Endothelial cell of umbilical vein (primary cell): ENCODE results near the gene GXYLT2. TPM values are rescaled to one million over a fixed set of nuclear protein-coding genes. Genes with fewer than 3 reads are reported as not detected.

Source experiments
- BruUV-seq: library from RNA; stranded (reverse); fragments of 400-500 nt; replicated peaks from 2 replicates; lab custom pipeline; 2021; lab: Mats Ljungman, UMichigan
- CTCF ChIA-PET: fragments of 300-600, 350-600 bp; sonication (Branson Sonifier 250); formaldehyde crosslinking; loops from one replicate; lab custom pipeline; 2021; ENCODE audit warnings: antibody characterized with exemption, inconsistent platforms; lab: Charles Lee
- POLR2A ChIA-PET: fragments of 300-600, 350-600 bp; sonication (Branson Sonifier 250); formaldehyde crosslinking; loops from one replicate; lab custom pipeline; 2021; ENCODE audit warnings: antibody characterized with exemption, inconsistent platforms; lab: Charles Lee
- DNase-seq: peaks from one replicate; pipeline ENCODE4 v3.0.0-alpha.2; 2011; ENCODE audit warnings: low read depth, low spot score
- FAIRE-seq: peaks from 2 replicates; lab custom pipeline; 2011; peaks lifted over from hg19 to GRCh38; lab: Jason Lieb, UNC
- H2AFZ ChIP-seq: 2 replicates; pipeline ENCODE4 v1.6.0; 2012; ENCODE audit warnings: low read depth, low read length, control low read depth, inconsistent platforms
- H3K27ac ChIP-seq: 2 replicates; pipeline ENCODE4 v1.5.1; 2011; ENCODE audit warnings: low read depth, mild to moderate bottlenecking, control low read depth, low read length, moderate library complexity; ENCODE audit not compliant: insufficient read depth
- H3K27me3 ChIP-seq, 2 experiments: 2 replicates each; pipeline versions ENCODE4 v1.6.0 to v1.6.1; 2011; ENCODE audit warnings: low read length in 2 of 2, mixed read lengths in 1 of 2; ENCODE audit not compliant: control insufficient read depth in 2 of 2, insufficient read depth in 2 of 2
- H3K36me3 ChIP-seq, 2 experiments: 2 replicates in 1 of 2; 3 replicates in 1 of 2; pipeline ENCODE4 v1.5.1; 2011; ENCODE audit warnings: low read length in 2 of 2, mild to moderate bottlenecking in 1 of 2, moderate library complexity in 1 of 2; ENCODE audit not compliant: control insufficient read depth in 2 of 2, insufficient read depth in 2 of 2; ENCODE audit errors: extremely low read depth in 1 of 2
- H3K4me1 ChIP-seq: 3 replicates; pipeline ENCODE4 v1.5.1; 2011; ENCODE audit warnings: mild to moderate bottlenecking, low read length; ENCODE audit not compliant: control insufficient read depth, insufficient read depth; ENCODE audit errors: extremely low read depth
- H3K4me2 ChIP-seq: 2 replicates; pipeline ENCODE4 v1.6.1; 2011; ENCODE audit warnings: low read length, control low read depth, mixed read lengths; ENCODE audit not compliant: insufficient read depth
- H3K4me3 ChIP-seq, 3 experiments: fragments of 200-600 bp in 1 of 3; sonication (generic), shearing (Covaris generic) in 1 of 3; replicated peaks in 1 of 3; 2 replicates each; pipeline ENCODE4 v1.5.1; 2011 to 2016; ENCODE audit warnings: control low read depth in 3 of 3, low read length in 3 of 3, mild to moderate bottlenecking in 2 of 3, inconsistent platforms in 1 of 3, low read depth in 1 of 3, moderate library complexity in 1 of 3; ENCODE audit not compliant: insufficient read depth in 1 of 3
- H3K79me2 ChIP-seq: 2 replicates; pipeline ENCODE4 v1.6.0; 2012; ENCODE audit warnings: low read length, inconsistent platforms; ENCODE audit not compliant: control insufficient read depth, insufficient read depth
- H3K9ac ChIP-seq: replicated peaks from 2 replicates; pipeline ENCODE3; 2011; ENCODE audit warnings: low read length, control low read depth; ENCODE audit not compliant: insufficient read depth; ENCODE audit errors: extremely low read depth
- H3K9me1 ChIP-seq: replicated peaks from 3 replicates; pipeline ENCODE4 v1.6.0; 2011; ENCODE audit warnings: mild to moderate bottlenecking, low read length; ENCODE audit not compliant: control insufficient read depth, insufficient read depth; ENCODE audit errors: extremely low read depth
- H3K9me3 ChIP-seq: replicated peaks from 2 replicates; pipeline ENCODE4 v1.5.1; 2012; ENCODE audit warnings: low read length, inconsistent platforms; ENCODE audit not compliant: control insufficient read depth, insufficient read depth
- H4K20me1 ChIP-seq: replicated peaks from 2 replicates; pipeline ENCODE3; 2011; ENCODE audit warnings: mild to moderate bottlenecking, low read length; ENCODE audit not compliant: control insufficient read depth, insufficient read depth; ENCODE audit errors: extremely low read depth
- EZH2 ChIP-seq: IDR thresholded peaks from 2 replicates; pipeline ENCODE4 v1.6.1; 2012; ENCODE audit warnings: borderline replicate concordance, low read depth, mild to moderate bottlenecking, moderate library complexity, low read length, inconsistent platforms; ENCODE audit not compliant: severe bottlenecking
- FOS ChIP-seq: IDR thresholded peaks from 2 replicates; pipeline ENCODE4 v1.6.1; 2011; ENCODE audit warnings: mild to moderate bottlenecking, low read length, moderate library complexity, borderline replicate concordance; ENCODE audit not compliant: insufficient read depth
- GATA2 ChIP-seq: IDR thresholded peaks from 2 replicates; pipeline ENCODE4 v1.7.0; 2011; ENCODE audit warnings: low read depth, mild to moderate bottlenecking, moderate library complexity, mixed read lengths, low read length; ENCODE audit not compliant: insufficient read length, insufficient read depth
- JUN ChIP-seq: IDR thresholded peaks from 2 replicates; pipeline ENCODE4 v1.6.1; 2011; ENCODE audit warnings: borderline replicate concordance, low read depth; ENCODE audit not compliant: insufficient read length, insufficient read depth
- MAX ChIP-seq: IDR thresholded peaks from 2 replicates; pipeline ENCODE4 v1.6.1; 2011; ENCODE audit not compliant: insufficient read depth, insufficient read length
- MYC ChIP-seq: IDR thresholded peaks from one replicate; pipeline ENCODE4 v1.6.1; 2011; ENCODE audit warnings: mild to moderate bottlenecking, low read depth, low read length
- POLR2A ChIP-seq: IDR thresholded peaks from 2 replicates; pipeline ENCODE4 v1.6.1; 2012; ENCODE audit warnings: low read depth, mild to moderate bottlenecking, control low read depth, low read length
- POLR2AphosphoS5 ChIP-seq: IDR thresholded peaks from 2 replicates; pipeline ENCODE4 v1.6.1; 2012; ENCODE audit warnings: low read depth, mild to moderate bottlenecking, control low read depth, low read length, moderate library complexity; ENCODE audit not compliant: insufficient read depth
- dilution Hi-C: fragments of 300-500 bp; cut with MboI; formaldehyde crosslinking; loops from one replicate; pipeline ENCODE4 v1.15.0; 2019; ENCODE audit warnings: low sequenced_read_pairs; ENCODE audit not compliant: extremely low pct_ligation_motif_present
- intact Hi-C: fragments of 100-400 bp; cut with micrococcal nuclease; formaldehyde crosslinking; loops from one replicate; pipeline ENCODE4 v1.10.0; 2022
- polyA plus RNA-seq, 4 experiments: library from polyadenylated mRNA; depleted of rRNA in 3 of 4; stranded (reverse) in 3 of 4; unstranded in 1 of 4; fragments of >200 nt; gene quantifications; 2 replicates each; pipeline versions ENCODE4 v1.2.1 to v1.2.3, GENCODE V29; 2011 to 2012; ENCODE audit warnings: missing spikeins in 1 of 4
- total RNA-seq: library from RNA; stranded (reverse); gene quantifications from 2 replicates; pipeline ENCODE4 v1.2.3, GENCODE V29; 2021
- TF ChIP-seq, protein P1 (sequence below), 2 donors: IDR thresholded peaks; 1 replicate in 1 of 2; 2 replicates in 1 of 2; pipeline ENCODE4 v1.5.1; 2011; ENCODE audit warnings: low read length in 2 of 2, mild to moderate bottlenecking in 2 of 2, moderate library complexity in 2 of 2, control low read depth in 1 of 2, inconsistent platforms in 1 of 2, low read depth in 1 of 2; ENCODE audit not compliant: insufficient read depth in 1 of 2; ENCODE audit errors: extremely low read depth in 1 of 2

GXYLT2 gene
- total and polyA plus RNA-seq, 2 donors (not counting 3 experiments of a cell fraction or from before 2014, with no cell fraction given), result 0.07 to 0.24 TPM

DNA sequence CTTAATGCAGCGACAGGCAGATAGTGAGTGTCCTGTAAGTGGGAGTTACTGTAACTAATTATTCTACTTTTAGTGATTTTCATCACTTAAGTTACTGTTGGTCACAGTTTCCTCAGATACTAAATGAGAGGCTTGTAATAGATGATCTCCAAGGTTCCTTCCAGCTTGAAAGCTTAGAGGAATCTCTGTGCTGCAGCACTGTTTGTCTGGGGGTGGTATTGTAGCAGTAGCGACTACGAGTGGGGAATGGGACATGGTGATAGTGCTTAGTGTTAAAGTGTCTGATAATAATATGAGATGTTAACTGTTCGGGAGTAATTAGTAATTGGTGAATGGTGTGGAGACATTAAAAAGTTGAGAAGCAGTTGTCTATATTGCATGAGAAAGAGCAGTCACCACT lies 121.2 kb downstream of the GXYLT2 start:
- ChIA-PET CTCF (interaction anchor here (0.9 to 1.3 kb wide), 2 partner anchors 12 to 158 kb away, joined by 3 to 4 read pairs; partner anchors contain the start of gene PPP4R2), POLR2A (no interaction called here)
- peaks cover 27% of the 10 kb centered on the region for H4K20me1 ChIP-seq
- dilution Hi-C loops (no loop called here), intact Hi-C loops (loop anchor here (2.0 kb wide), 1 partner anchor 14 kb away; no protein-coding TSS in a partner anchor)
- no peaks in the 10 kb centered on the region for H3K4me1 ChIP-seq
- BruUV-seq, result no TSS peak
- H3K9ac ChIP-seq, result no peak overlapping the region
- FAIRE-seq (no peak), DNase-seq (no peak)
- TF ChIP-seq FOS, result no peak
- TF ChIP-seq MYC, result no peak
- no peak for TF ChIP-seq MAX
- no peak for TF ChIP-seq EZH2
- TF ChIP-seq GATA2, result no peak
- no peak for TF ChIP-seq POLR2AphosphoS5
- no peak for TF ChIP-seq JUN
- TF ChIP-seq, protein P1, sequence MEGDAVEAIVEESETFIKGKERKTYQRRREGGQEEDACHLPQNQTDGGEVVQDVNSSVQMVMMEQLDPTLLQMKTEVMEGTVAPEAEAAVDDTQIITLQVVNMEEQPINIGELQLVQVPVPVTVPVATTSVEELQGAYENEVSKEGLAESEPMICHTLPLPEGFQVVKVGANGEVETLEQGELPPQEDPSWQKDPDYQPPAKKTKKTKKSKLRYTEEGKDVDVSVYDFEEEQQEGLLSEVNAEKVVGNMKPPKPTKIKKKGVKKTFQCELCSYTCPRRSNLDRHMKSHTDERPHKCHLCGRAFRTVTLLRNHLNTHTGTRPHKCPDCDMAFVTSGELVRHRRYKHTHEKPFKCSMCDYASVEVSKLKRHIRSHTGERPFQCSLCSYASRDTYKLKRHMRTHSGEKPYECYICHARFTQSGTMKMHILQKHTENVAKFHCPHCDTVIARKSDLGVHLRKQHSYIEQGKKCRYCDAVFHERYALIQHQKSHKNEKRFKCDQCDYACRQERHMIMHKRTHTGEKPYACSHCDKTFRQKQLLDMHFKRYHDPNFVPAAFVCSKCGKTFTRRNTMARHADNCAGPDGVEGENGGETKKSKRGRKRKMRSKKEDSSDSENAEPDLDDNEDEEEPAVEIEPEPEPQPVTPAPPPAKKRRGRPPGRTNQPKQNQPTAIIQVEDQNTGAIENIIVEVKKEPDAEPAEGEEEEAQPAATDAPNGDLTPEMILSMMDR (IDR thresholded peaks at IDR 0.05; ENCODE audit: extremely low read depth in 1 of 2, insufficient read depth in 1 of 2, low read depth in 1 of 2, low read length in 2 of 2), result no peak
- TF ChIP-seq POLR2A, result no peak
- H3K9me1 ChIP-seq, result no peaks in the 10 kb centered on the region
- no peak overlapping the region for H2AFZ ChIP-seq
- peaks cover 100% of the 10 kb centered on the region for H3K79me2 ChIP-seq
- no peak overlapping the region for H3K27ac ChIP-seq
- H3K9me3 ChIP-seq, result no peaks in the 10 kb centered on the region
- H3K27me3 ChIP-seq, result no peaks in the 10 kb centered on the region
- H3K4me2 ChIP-seq, result no peak overlapping the region
- no peak overlapping the region for H3K4me3 ChIP-seq
- peaks cover 1 to 3% of the 10 kb centered on the region in 2 experiments for H3K36me3 ChIP-seq
